Neural progenitor cell (in vitro differentiated cells): ENCODE results near the gene CFAP221.

ENCODE experiments used
- CTCF ChIP-seq: fragments of 200-600 bp; sonication (generic); IDR thresholded peaks from 2 replicates; pipeline ENCODE4 v1.5.1; 2017; ENCODE audit warnings: antibody characterized with exemption, mild to moderate bottlenecking
- EZH2 ChIP-seq: fragments of 200-600 bp; sonication (generic); IDR thresholded peaks from 2 replicates; pipeline ENCODE4 v1.6.1; 2017; ENCODE audit warnings: antibody characterized with exemption, mild to moderate bottlenecking, moderate library complexity

GRCh38 chr2:119696494-119697030 is 152.3 kb downstream of the CFAP221 start:
- TF ChIP-seq CTCF (no peak), EZH2 (no peak)
